SK-N-SH treated with all-trans-retinoic acid at 6 μM for 48 hours (cell line): ENCODE results near the gene BRMS1.

Experiments
- ATAC-seq: fragments of 200-7000 bp; cut with Tn5 transposase; 3 replicates; pipeline ENCODE4 v1.9.1; 2020; ENCODE audit warnings: mild to moderate bottlenecking, moderate library complexity
- ARNTL ChIP-seq: fragments of 450-650 bp; formaldehyde crosslinking; IDR thresholded peaks from 2 replicates; pipeline ENCODE4 v1.5.0; 2020; ENCODE audit warnings: low read depth, mild to moderate bottlenecking, moderate library complexity, borderline replicate concordance
- BACH2 ChIP-seq: fragments of 250-450 bp; sonication (Bioruptor Pico); IDR thresholded peaks from 2 replicates; pipeline ENCODE4 v1.9.0; 2021; ENCODE audit warnings: mild to moderate bottlenecking, borderline replicate concordance
- CREB5 ChIP-seq: fragments of 250-450 bp; sonication (Bioruptor Pico); IDR thresholded peaks from 2 replicates; pipeline ENCODE4 v1.5.1; 2020; ENCODE audit warnings: low read depth, mild to moderate bottlenecking, moderate library complexity
- CSDC2 ChIP-seq: fragments of 250-450 bp; sonication (Bioruptor Pico); IDR thresholded peaks from 2 replicates; pipeline ENCODE4 v1.5.0; 2020; ENCODE audit warnings: mild to moderate bottlenecking, moderate library complexity
- CSRNP3 ChIP-seq: fragments of 250-450 bp; sonication (Bioruptor Pico); IDR thresholded peaks from 2 replicates; pipeline ENCODE4 v1.5.1; 2021; ENCODE audit warnings: mild to moderate bottlenecking, moderate library complexity
- GLIS3 ChIP-seq: fragments of 250-450 bp; sonication (Bioruptor Pico); IDR thresholded peaks from 2 replicates; pipeline ENCODE4 v1.5.0; 2020; ENCODE audit warnings: mild to moderate bottlenecking, moderate library complexity
- ISL1 ChIP-seq: fragments of 250-450 bp; sonication (Bioruptor Pico); IDR thresholded peaks from 2 replicates; pipeline ENCODE4 v2.1.2; 2022; ENCODE audit warnings: mild to moderate bottlenecking, moderate library complexity
- OSR1 ChIP-seq: fragments of 250-450 bp; sonication (Bioruptor Pico); IDR thresholded peaks from 2 replicates; pipeline ENCODE4 v1.8.0; 2022; ENCODE audit warnings: moderate library complexity, mild to moderate bottlenecking, inconsistent platforms
- POU6F1 ChIP-seq: fragments of 250-450 bp; sonication (Bioruptor Pico); IDR thresholded peaks from 2 replicates; pipeline ENCODE4 v1.8.0; 2021; ENCODE audit warnings: low read depth, mild to moderate bottlenecking, moderate library complexity, borderline replicate concordance
- PPARA ChIP-seq: fragments of 250-450 bp; sonication (Bioruptor Pico); IDR thresholded peaks from 2 replicates; pipeline ENCODE4 v1.5.0; 2020; ENCODE audit warnings: mild to moderate bottlenecking, borderline replicate concordance
- RARB ChIP-seq: fragments of 250-450 bp; sonication (Bioruptor Pico); IDR thresholded peaks from 2 replicates; pipeline ENCODE4 v1.8.0; 2021; ENCODE audit warnings: mild to moderate bottlenecking, moderate library complexity
- SNAI2 ChIP-seq: fragments of 250-450 bp; sonication (Bioruptor Pico); IDR thresholded peaks from 2 replicates; pipeline ENCODE4 v1.5.0; 2020; ENCODE audit warnings: mild to moderate bottlenecking, moderate library complexity
- TCF4 ChIP-seq: fragments of 250-450 bp; sonication (Bioruptor Pico); IDR thresholded peaks from 2 replicates; pipeline ENCODE4 v1.8.0; 2021; ENCODE audit warnings: mild to moderate bottlenecking, moderate library complexity, borderline replicate concordance
- TOX ChIP-seq: fragments of 250-450 bp; sonication (Bioruptor Pico); IDR thresholded peaks from 2 replicates; pipeline ENCODE4 v1.8.0; 2021; ENCODE audit warnings: mild to moderate bottlenecking, moderate library complexity, borderline replicate concordance
- TSHZ2 ChIP-seq: fragments of 250-450 bp; sonication (Bioruptor Pico); IDR thresholded peaks from 2 replicates; pipeline ENCODE4 v1.5.0; 2020; ENCODE audit warnings: mild to moderate bottlenecking, moderate library complexity
- ZC3H10 ChIP-seq: fragments of 250-450 bp; sonication (Bioruptor Pico); IDR thresholded peaks from 2 replicates; pipeline ENCODE4 v1.5.1; 2021; ENCODE audit warnings: mild to moderate bottlenecking, moderate library complexity
- ZFP3 ChIP-seq: fragments of 250-450 bp; sonication (Bioruptor Pico); IDR thresholded peaks from 2 replicates; pipeline ENCODE4 v1.5.0; 2020; ENCODE audit warnings: mild to moderate bottlenecking, moderate library complexity
- ZFP30 ChIP-seq: fragments of 450-650 bp; formaldehyde crosslinking; IDR thresholded peaks from 2 replicates; pipeline ENCODE4 v1.5.0; 2022; ENCODE audit warnings: mild to moderate bottlenecking, moderate library complexity
- ZNF565 ChIP-seq: fragments of 450-650 bp; formaldehyde crosslinking; conservative IDR thresholded peaks from 2 replicates; pipeline ENCODE4 v1.5.0; 2020; ENCODE audit warnings: low read depth, mild to moderate bottlenecking, moderate library complexity

The BRMS1 gene

GRCh38 chr11:66326261-66327111 is 18.4 kb downstream of the BRMS1 start (continued):
- TF ChIP-seq CREB5 (no peak), RARB (CRISPR knock-in tag) (no peak), BACH2 (CRISPR knock-in tag) (no peak), ZC3H10 (CRISPR knock-in tag) (no peak), ZFP3 (CRISPR knock-in tag) (no peak), POU6F1 (CRISPR knock-in tag) (no peak), SNAI2 (CRISPR knock-in tag) (no peak), OSR1 (CRISPR knock-in tag) (no peak)

GRCh38 chr11:66325263-66325671 is 19.6 kb downstream of the BRMS1 start:
- ATAC-seq: no peak
- TF ChIP-seq GLIS3 (CRISPR knock-in tag) (no peak), ZFP30 (CRISPR knock-in tag) (no peak), ZC3H10 (CRISPR knock-in tag) (no peak), RARB (CRISPR knock-in tag) (no peak), ARNTL (CRISPR knock-in tag) (no peak), TCF4 (CRISPR knock-in tag) (no peak), ZNF565 (CRISPR knock-in tag) (no peak), TOX (no peak), PPARA (CRISPR knock-in tag) (no peak), ISL1 (CRISPR knock-in tag) (no peak), CSDC2 (no peak), OSR1 (CRISPR knock-in tag) (no peak), TSHZ2 (no peak), CSRNP3 (CRISPR knock-in tag) (no peak), ZFP3 (CRISPR knock-in tag) (no peak)

- TF ChIP-seq OSR1 (CRISPR knock-in tag): no peak
- TF ChIP-seq SNAI2 (CRISPR knock-in tag): no peak
- TF ChIP-seq ZC3H10 (CRISPR knock-in tag): no peak
- no peak for TF ChIP-seq CREB5
- ATAC-seq: no peak
Observed at GRCh38 chr11:66324664-66325063, 20.2 kb downstream of the BRMS1 start.

GRCh38 chr11:66323684-66324083 is 21.2 kb downstream of the BRMS1 start:
- ATAC-seq: no peak
- TF ChIP-seq SNAI2 (CRISPR knock-in tag) (no peak), ZFP3 (CRISPR knock-in tag) (no peak), TSHZ2 (no peak), ARNTL (CRISPR knock-in tag) (no peak), TOX (no peak), OSR1 (CRISPR knock-in tag) (no peak), ZC3H10 (CRISPR knock-in tag) (no peak), GLIS3 (CRISPR knock-in tag) (no peak)
